AG04450 (cell line): ENCODE measurements around the gene RPL28. TPM values are rescaled to one million over a fixed set of nuclear protein-coding genes. Genes with fewer than 3 reads are reported as not detected.

Experiments used
- CTCF ChIA-PET: fragments of 300-600, 350-600 bp; formaldehyde crosslinking; extraction: SDS; loops from one replicate; lab custom pipeline; 2022; ENCODE audit warnings: antibody characterized with exemption, inconsistent platforms; lab: Charles Lee
- POLR2A ChIA-PET: fragments of 350-600 bp; formaldehyde crosslinking; extraction: SDS; loops from one replicate; lab custom pipeline; 2021; ENCODE audit warnings: antibody characterized with exemption, inconsistent platforms; lab: Yijun Ruan, JAX
- DNase-seq: peaks from one replicate; pipeline ENCODE4 v3.0.0-alpha.2; 2011; ENCODE audit warnings: low read depth, low spot score
- H3K27ac ChIP-seq: one replicate; pipeline ENCODE4 v1.5.1; 2012; ENCODE audit warnings: low read depth, low read length, control low read depth
- H3K27me3 ChIP-seq: one replicate; pipeline ENCODE4 v1.6.0; 2012; ENCODE audit warnings: low read length; ENCODE audit not compliant: control insufficient read depth, insufficient read depth
- H3K4me3 ChIP-seq: 2 replicates; pipeline ENCODE4 v1.5.1; 2011; ENCODE audit warnings: mild to moderate bottlenecking, low read depth, low read length, control low read depth
- H3K9me3 ChIP-seq: 2 replicates; pipeline ENCODE4 v1.5.1; 2012; ENCODE audit warnings: low read length; ENCODE audit not compliant: control insufficient read depth, insufficient read depth
- CTCF ChIP-seq: IDR thresholded peaks from 2 replicates; pipeline ENCODE4 v1.5.1; 2011; ENCODE audit warnings: low read depth, low read length, control low read depth, inconsistent platforms
- polyA plus RNA-seq: library from polyadenylated mRNA; depleted of rRNA; stranded (reverse); fragments of >200 nt; gene quantifications from 2 replicates; pipeline ENCODE4 v1.2.3, GENCODE V29; 2011

Gene RPL28
- polyA plus RNA-seq, 1 experiment: 325 TPM

- no peak for TF ChIP-seq CTCF
- H3K27ac ChIP-seq: no peak overlapping the region
- ChIA-PET CTCF (interaction anchor here (0.6 kb wide), 1 partner anchor 295 kb away, joined by 3 read pairs; no protein-coding TSS in a partner anchor), POLR2A (no interaction called here)
- peaks cover 5% of the 10 kb centered on the region; the same call in 1 of the 2 replicates for H3K9me3 ChIP-seq
- H3K4me3 ChIP-seq: no peak overlapping the region
- H3K27me3 ChIP-seq: peaks cover 12% of the 10 kb centered on the region
- no peak for DNase-seq
These were observed 27.2 kb upstream of the RPL28 start for GRCh38 chr19:55358493-55358892.

GRCh38 chr19:55358943-55359908 is 26.5 kb upstream of the RPL28 start:
- Histone ChIP-seq H3K27me3 (peaks cover 8% of the 10 kb centered on the region), H3K4me3 (no peak overlapping the region), H3K9me3 (peaks cover 5% of the 10 kb centered on the region; the same call in 1 of the 2 replicates), H3K27ac (no peak overlapping the region)
- ChIA-PET CTCF (interaction anchor here (0.5 to 0.6 kb wide), 2 partner anchors 81 to 294 kb away, joined by 3 read pairs; no protein-coding TSS in a partner anchor), POLR2A (interaction anchor here (1.0 kb wide), 1 partner anchor 20 kb away, joined by 5 read pairs; the partner anchor contains the start of gene KMT5C)
- DNase-seq: no peak
- TF ChIP-seq CTCF: no peak

- no peak for TF ChIP-seq CTCF
- Histone ChIP-seq H3K4me3 (no peak overlapping the region), H3K9me3 (peaks cover 5% of the 10 kb centered on the region; the same call in 1 of the 2 replicates), H3K27me3 (peaks cover 5% of the 10 kb centered on the region), H3K27ac (no peak overlapping the region)
- CTCF ChIA-PET: no interaction called here
- POLR2A ChIA-PET: interaction anchor here (1.0 to 1.3 kb wide), 3 partner anchors 21 to 32 kb away, joined by 3 to 7 read pairs (median 3); partner anchors contain the start of gene KMT5C
- DNase-seq: no peak
These were observed 24.8 kb upstream of the RPL28 start for GRCh38 chr19:55360902-55361301.

- Histone ChIP-seq H3K27ac (no peak overlapping the region), H3K9me3 (peaks cover 5% of the 10 kb centered on the region; the same call in 1 of the 2 replicates), H3K4me3 (no peak overlapping the region), H3K27me3 (peaks cover 3% of the 10 kb centered on the region)
- TF ChIP-seq CTCF: no peak
- ChIA-PET CTCF (no interaction called here), POLR2A (interaction anchor here (1.2 to 2.2 kb wide), 2 partner anchors 21 to 25 kb away, joined by 3 to 7 read pairs; partner anchors contain the start of gene TMEM238)
- DNase-seq: no peak
These were observed 23.4 kb upstream of the RPL28 start for GRCh38 chr19:55362174-55362989.
